ENCODE data around the gene UBE2L5. TPM values are rescaled to one million over a fixed set of nuclear protein-coding genes. Genes with fewer than 3 reads are reported as not detected.

UBE2L5 gene
- total RNA-seq, result not detected in 2 replicates

DNA sequence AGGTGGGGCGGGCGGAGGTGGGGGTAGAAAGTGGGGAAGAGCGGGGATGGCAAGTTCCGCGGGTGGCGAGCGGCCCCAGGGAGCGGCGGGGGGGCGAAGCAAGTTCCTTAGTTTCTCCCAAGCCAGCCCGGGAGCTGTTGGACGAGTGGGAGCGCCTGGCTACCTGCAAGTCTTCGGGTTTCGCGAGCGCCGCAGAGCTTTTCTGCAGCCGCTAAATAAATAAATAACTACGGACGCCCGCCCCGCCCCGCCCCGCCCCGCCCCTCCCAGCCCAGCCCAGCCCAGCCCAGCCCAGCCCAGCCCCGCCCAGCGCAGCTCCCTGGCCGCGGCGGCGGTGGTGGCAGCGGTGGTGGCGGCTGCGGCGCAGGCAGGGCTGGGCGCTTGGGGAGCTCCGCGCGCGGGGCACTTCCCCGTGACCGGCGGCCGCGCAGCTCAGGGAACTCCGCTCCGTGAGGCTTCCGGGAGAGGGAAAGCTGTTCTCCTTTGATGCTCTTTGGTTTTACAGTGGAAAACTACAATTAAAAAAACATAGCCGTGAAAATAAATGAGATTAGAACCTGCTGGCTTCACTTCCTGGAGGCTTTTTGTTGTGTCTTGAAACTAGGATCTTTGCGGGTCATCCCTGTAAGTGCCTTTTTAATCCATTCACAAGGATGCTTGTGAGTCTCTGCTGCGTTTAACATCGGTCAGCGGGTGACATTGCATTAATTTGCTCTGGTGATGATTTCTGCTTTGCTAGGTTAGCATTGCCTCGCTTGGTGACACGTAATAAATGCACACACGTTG, at the start of gene UBE2L5:
TSS of gene UBE2L5 (plus strand) at position 440 of the 786 bp plus-strand sequence. CDS start 5,498 bp downstream, outside the sequence.

DNA sequence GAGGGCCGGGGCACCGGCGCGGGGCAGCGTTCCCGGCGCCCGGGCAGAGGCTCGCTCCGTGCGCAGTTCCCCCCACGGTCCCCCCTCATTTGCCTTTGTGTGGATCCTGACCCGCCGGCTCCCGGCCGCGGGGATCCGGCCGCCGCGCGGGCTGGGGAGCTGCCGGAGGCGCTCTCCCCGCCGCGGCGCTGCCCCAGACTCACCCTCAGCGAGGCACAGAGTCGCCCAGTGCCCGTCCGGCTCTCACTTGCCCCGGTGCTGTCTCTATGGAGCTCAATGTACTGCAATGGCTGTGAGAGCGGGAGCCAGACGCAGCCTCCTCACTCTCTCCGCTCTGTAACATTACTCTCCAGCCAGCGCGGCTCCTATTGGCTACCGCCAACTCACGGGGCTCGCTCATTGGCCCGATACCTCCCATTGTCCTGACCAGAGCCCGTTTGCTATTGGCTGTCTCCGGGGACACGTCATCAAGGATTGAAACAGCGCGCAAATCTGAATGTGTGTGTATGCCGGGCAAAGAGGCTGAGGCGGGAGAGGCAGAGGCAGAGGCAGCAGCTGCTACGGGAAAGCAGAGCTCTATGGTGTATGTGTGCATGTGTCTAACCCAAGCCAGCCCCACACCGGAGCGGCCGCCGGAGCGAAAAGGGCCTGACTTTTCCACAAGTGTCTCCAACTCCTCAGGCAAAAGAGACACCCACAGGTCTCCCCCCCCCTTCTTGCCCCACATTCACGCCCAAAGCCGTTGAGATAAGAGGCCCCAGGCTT, 43.5 kb downstream of the UBE2L5 start, which contains the start of gene HMGB1:
TSS of gene HMGB1 (minus strand) at position 344 of the 765 bp plus-strand sequence. CDS start 2,256 bp downstream, outside the sequence.

Other genes with a start within 250 kb of the UBE2L5 start
- gene KATNAL1, start 114.9 kb upstream of the UBE2L5 start, total RNA-seq, result 6.3 and 10.1 TPM in 2 replicates
- gene HMGB1, start 43.4 kb downstream of the UBE2L5 start, total RNA-seq, result 213 and 557 TPM in 2 replicates
- 11.3 and 13.3 TPM in 2 replicates for gene USPL1, start 195.4 kb downstream of the UBE2L5 start, total RNA-seq